Right atrium auricular region (tissue), 2 donors: ENCODE measurements around the gene LOX. TPM values are rescaled to one million over a fixed set of nuclear protein-coding genes. Genes with fewer than 3 reads are reported as not detected.

ENCODE experiments used
- DNase-seq: peaks from one replicate; pipeline ENCODE4 v3.0.0-alpha.2; 2019; ENCODE audit warnings: low spot score
- H3K27ac ChIP-seq, 2 donors: fragments of 200-600 bp; sonication (generic); 1 replicate in 1 of 2; 2 replicates in 1 of 2; pipeline ENCODE4 v1.5.1; 2016 to 2019
- H3K27me3 ChIP-seq, 2 donors: fragments of 200-600 bp; sonication (generic); one replicate each; pipeline versions ENCODE4 v1.5.1 to v1.6.0; 2017 to 2019
- H3K36me3 ChIP-seq: fragments of 200-600 bp; sonication (generic); one replicate; pipeline ENCODE4 v1.5.1; 2016
- H3K4me1 ChIP-seq, 2 donors: fragments of 200-600 bp; sonication (generic); one replicate each; pipeline versions ENCODE4 v1.5.1 to v1.6.0; 2017 to 2019
- H3K4me3 ChIP-seq, 2 donors: fragments of 200-600 bp; sonication (generic); 1 replicate in 1 of 2; 2 replicates in 1 of 2; pipeline ENCODE4 v1.5.1; 2017 to 2019; ENCODE audit warnings: mild to moderate bottlenecking in 1 of 2, moderate library complexity in 1 of 2
- H3K9me3 ChIP-seq, 2 donors: fragments of 200-600 bp; sonication (generic); one replicate each; pipeline ENCODE4 v1.5.1; 2019
- total RNA-seq, 2 donors: library from RNA; depleted of rRNA; stranded (reverse); fragments of >200 nt; gene quantifications; one replicate each; pipeline ENCODE4 v1.1.0, GENCODE V29; 2016
- TF ChIP-seq, protein P1 (sequence below), 2 donors: fragments of 200-600 bp; sonication (generic); IDR thresholded peaks; one replicate each; pipeline ENCODE4 v1.5.1; 2019; ENCODE audit warnings: antibody characterized with exemption in 2 of 2

LOX gene
- total RNA-seq, 2 donors from 2014 or later: 10.1 to 11.6 TPM

GRCh38 chr5:122022966-122023365, 55.1 kb downstream of the LOX start:
- TF ChIP-seq, protein P1, sequence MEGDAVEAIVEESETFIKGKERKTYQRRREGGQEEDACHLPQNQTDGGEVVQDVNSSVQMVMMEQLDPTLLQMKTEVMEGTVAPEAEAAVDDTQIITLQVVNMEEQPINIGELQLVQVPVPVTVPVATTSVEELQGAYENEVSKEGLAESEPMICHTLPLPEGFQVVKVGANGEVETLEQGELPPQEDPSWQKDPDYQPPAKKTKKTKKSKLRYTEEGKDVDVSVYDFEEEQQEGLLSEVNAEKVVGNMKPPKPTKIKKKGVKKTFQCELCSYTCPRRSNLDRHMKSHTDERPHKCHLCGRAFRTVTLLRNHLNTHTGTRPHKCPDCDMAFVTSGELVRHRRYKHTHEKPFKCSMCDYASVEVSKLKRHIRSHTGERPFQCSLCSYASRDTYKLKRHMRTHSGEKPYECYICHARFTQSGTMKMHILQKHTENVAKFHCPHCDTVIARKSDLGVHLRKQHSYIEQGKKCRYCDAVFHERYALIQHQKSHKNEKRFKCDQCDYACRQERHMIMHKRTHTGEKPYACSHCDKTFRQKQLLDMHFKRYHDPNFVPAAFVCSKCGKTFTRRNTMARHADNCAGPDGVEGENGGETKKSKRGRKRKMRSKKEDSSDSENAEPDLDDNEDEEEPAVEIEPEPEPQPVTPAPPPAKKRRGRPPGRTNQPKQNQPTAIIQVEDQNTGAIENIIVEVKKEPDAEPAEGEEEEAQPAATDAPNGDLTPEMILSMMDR (IDR thresholded peaks at IDR 0.05): no peak
- Histone ChIP-seq H3K9me3 (no peaks in the 10 kb centered on the region), H3K4me1 (no peaks in the 10 kb centered on the region), H3K27me3 (no peaks in the 10 kb centered on the region), H3K36me3 (peaks cover 26% of the 10 kb centered on the region), H3K27ac (no peak overlapping the region), H3K4me3 (no peak overlapping the region)
- no peak for DNase-seq

GRCh38 chr5:122019919-122020590, 58.0 kb downstream of the LOX start:
- TF ChIP-seq, protein P1 (IDR thresholded peaks at IDR 0.05): no peak
- H3K36me3 ChIP-seq: peaks cover 19% of the 10 kb centered on the region
- no peak for DNase-seq

DNA sequence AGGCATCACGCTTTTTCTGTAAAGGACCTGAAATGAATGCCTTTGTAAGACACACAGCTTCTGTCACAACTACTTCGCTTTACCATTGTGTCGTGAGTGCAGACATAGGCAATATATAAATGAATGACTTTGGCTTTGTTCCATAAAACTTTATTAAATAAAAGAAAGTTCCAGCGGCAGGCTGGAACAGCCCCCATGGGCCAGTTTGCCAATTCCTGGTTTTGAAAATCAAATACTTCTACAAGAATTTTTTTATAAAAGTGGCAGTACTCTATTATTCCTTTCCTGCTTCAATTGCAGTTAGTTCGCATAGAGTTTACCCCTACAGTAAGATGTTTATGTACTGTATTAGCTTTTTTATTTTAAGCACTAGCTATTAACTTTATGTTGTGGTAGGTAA, 62.6 kb downstream of the LOX start:
- TF ChIP-seq, protein P1 (IDR thresholded peaks at IDR 0.05): no peak
- H3K4me3 ChIP-seq: no peak overlapping the region
- H3K27ac ChIP-seq: no peak overlapping the region
- DNase-seq: no peak
- H3K4me1 ChIP-seq: no peaks in the 10 kb centered on the region
- no peaks in the 10 kb centered on the region for H3K27me3 ChIP-seq
- H3K36me3 ChIP-seq: peaks cover 3% of the 10 kb centered on the region
- H3K9me3 ChIP-seq: no peaks in the 10 kb centered on the region

More at GRCh38 chr5:122019919-122020590, 58.0 kb downstream of the LOX start:
- Histone ChIP-seq H3K27me3 (no peaks in the 10 kb centered on the region), H3K9me3 (no peaks in the 10 kb centered on the region), H3K4me1 (no peaks in the 10 kb centered on the region), H3K4me3 (no peak overlapping the region), H3K27ac (no peak overlapping the region)

DNA sequence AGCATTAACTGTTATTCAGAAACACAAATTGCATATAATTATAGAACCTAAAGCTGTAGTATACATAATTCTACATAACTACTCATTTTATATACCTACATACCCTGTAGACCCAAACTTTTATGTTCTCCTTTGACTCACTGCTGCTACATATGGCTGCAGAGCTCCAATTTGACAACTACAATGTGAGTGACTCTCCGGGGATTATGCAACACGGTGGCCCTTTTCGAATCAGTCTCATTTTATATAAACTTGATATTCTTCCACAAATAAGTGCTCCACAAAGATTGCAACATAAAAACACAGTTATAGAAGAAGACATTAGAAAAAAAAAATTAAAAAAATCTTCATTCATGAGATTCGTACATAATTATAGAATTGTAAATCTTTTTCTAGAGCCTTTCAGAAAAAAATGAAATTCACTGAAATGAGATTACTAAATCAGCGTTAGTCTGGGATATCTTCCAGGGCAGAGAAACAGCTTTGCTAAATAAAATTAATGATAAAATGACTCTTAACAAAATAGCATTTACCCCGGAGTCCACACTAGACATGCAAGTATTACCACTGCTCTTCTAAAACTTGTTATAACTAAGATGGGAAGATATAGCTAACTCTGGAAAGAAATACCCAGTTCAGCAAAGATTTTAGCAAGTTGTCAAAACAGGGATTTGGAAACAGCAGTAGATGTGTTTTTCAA, 63.7 kb downstream of the LOX start:
- H3K4me3 ChIP-seq: no peak overlapping the region
- DNase-seq: no peak

More for the DNA sequence above, 63.7 kb downstream of the LOX start:
- Histone ChIP-seq H3K27me3 (no peaks in the 10 kb centered on the region), H3K9me3 (no peaks in the 10 kb centered on the region), H3K36me3 (no peaks in the 10 kb centered on the region), H3K27ac (no peak overlapping the region), H3K4me1 (no peaks in the 10 kb centered on the region)
- TF ChIP-seq, protein P1 (IDR thresholded peaks at IDR 0.05): no peak

Other genes with a start within 250 kb of the LOX start
- gene FTMT, start 226.4 kb downstream of the LOX start, total RNA-seq: not detected
- 1 to 10 TPM; 6.4 to 8.4 TPM for gene SRFBP1, start 116.3 kb downstream of the LOX start, total RNA-seq
- not detected for gene ZNF474, start 51.3 kb upstream of the LOX start, total RNA-seq
- 1 to 10 TPM; 8.1 to 9.5 TPM for gene SNCAIP, start 234.0 kb upstream of the LOX start, total RNA-seq